ENCODE data around the gene OLFM1.

- TF ChIP-seq CTCF (IDR thresholded peaks at IDR 0.05; ENCODE audit: low read depth, low read length) (no peak), EZH2phosphoT487 (IDR thresholded peaks at IDR 0.05; ENCODE audit: low read depth) (no peak)
These were observed 72.3 kb downstream of the OLFM1 start for GRCh38 chr9:135159801-135160200.
